HEK293T (cell line): ENCODE data around the gene ZBTB32.

Experiments used
- CTCF ChIA-PET: fragments of 350-600 bp; formaldehyde crosslinking; extraction: SDS; loops from one replicate; lab custom pipeline; 2021; ENCODE audit warnings: antibody characterized with exemption, inconsistent platforms; lab: Yijun Ruan, JAX
- POLR2A ChIA-PET: fragments of 350-600 bp; formaldehyde crosslinking; extraction: SDS; loops from one replicate; lab custom pipeline; 2020; ENCODE audit warnings: antibody characterized with exemption, inconsistent platforms; lab: Yijun Ruan, JAX
- DNase-seq: peaks from one replicate; pipeline ENCODE4 v3.0.0; 2012; ENCODE audit warnings: mixed read lengths; ENCODE audit errors: extremely low spot score
- ARNT ChIP-seq: fragments of 450-650 bp; IDR thresholded peaks from 2 replicates; pipeline ENCODE4 v1.6.1; 2017; ENCODE audit warnings: mild to moderate bottlenecking
- BHLHE40 ChIP-seq: fragments of 450-650 bp; IDR thresholded peaks from 2 replicates; pipeline ENCODE4 v1.6.1; 2016; ENCODE audit warnings: mild to moderate bottlenecking, moderate library complexity, borderline replicate concordance
- CTBP1 ChIP-seq: fragments of 450-650 bp; IDR thresholded peaks from 2 replicates; pipeline ENCODE4 v1.6.1; 2016; ENCODE audit warnings: borderline replicate concordance
- ELF4 ChIP-seq: fragments of 450-650 bp; IDR thresholded peaks from 2 replicates; pipeline ENCODE4 v1.6.1; 2017; ENCODE audit warnings: antibody characterized with exemption
- FOXA1 ChIP-seq: fragments of 450-650 bp; IDR thresholded peaks from 2 replicates; pipeline ENCODE4 v1.6.1; 2016; ENCODE audit warnings: mild to moderate bottlenecking
- FOXK2 ChIP-seq: fragments of 450-650 bp; IDR thresholded peaks from 2 replicates; pipeline ENCODE4 v1.6.1; 2016; ENCODE audit warnings: mild to moderate bottlenecking
- FOXM1 ChIP-seq: fragments of 450-650 bp; IDR thresholded peaks from 2 replicates; pipeline ENCODE4 v1.6.1; 2017; ENCODE audit warnings: mild to moderate bottlenecking, borderline replicate concordance
- HDGF ChIP-seq: fragments of 450-650 bp; IDR thresholded peaks from 2 replicates; pipeline ENCODE4 v1.6.1; 2017; ENCODE audit warnings: antibody characterized with exemption, borderline replicate concordance
- L3MBTL2 ChIP-seq: fragments of 450-650 bp; conservative IDR thresholded peaks from 2 replicates; pipeline ENCODE4 v1.6.1; 2016; ENCODE audit warnings: mild to moderate bottlenecking
- LEF1 ChIP-seq: fragments of 450-650 bp; IDR thresholded peaks from 2 replicates; pipeline ENCODE4 v1.6.1; 2017; ENCODE audit warnings: mild to moderate bottlenecking, borderline replicate concordance
- NFRKB ChIP-seq: fragments of 450-650 bp; IDR thresholded peaks from 2 replicates; pipeline ENCODE4 v1.6.1; 2016; ENCODE audit warnings: mild to moderate bottlenecking, moderate library complexity
- SP1 ChIP-seq: fragments of 450-650 bp; IDR thresholded peaks from 2 replicates; pipeline ENCODE4 v1.6.1; 2017
- SUZ12 ChIP-seq: fragments of 450-650 bp; IDR thresholded peaks from 2 replicates; pipeline ENCODE4 v1.6.1; 2016; ENCODE audit warnings: mild to moderate bottlenecking
- TARDBP ChIP-seq: fragments of 450-650 bp; IDR thresholded peaks from 2 replicates; pipeline ENCODE4 v1.6.1; 2016
- ZNF384 ChIP-seq: fragments of 450-650 bp; IDR thresholded peaks from 2 replicates; pipeline ENCODE4 v1.6.1; 2016
- TF ChIP-seq, protein P1 (sequence below): fragments of 450-650 bp; IDR thresholded peaks from 2 replicates; pipeline ENCODE4 v1.6.1; 2016

ZBTB32 gene

GRCh38 chr19:35755550-35756376 is 51.4 kb downstream of the ZBTB32 start:
- POLR2A ChIA-PET: interaction anchor here (2.5 kb wide), 1 partner anchor 11 kb away, joined by 18 read pairs; the partner anchor contains the start of genes PSENEN and U2AF1L4
- TF ChIP-seq FOXA1 (no peak), ZNF384 (no peak), SP1 (no peak)
- CTCF ChIA-PET: no interaction called here
- no peak for DNase-seq

DNA sequence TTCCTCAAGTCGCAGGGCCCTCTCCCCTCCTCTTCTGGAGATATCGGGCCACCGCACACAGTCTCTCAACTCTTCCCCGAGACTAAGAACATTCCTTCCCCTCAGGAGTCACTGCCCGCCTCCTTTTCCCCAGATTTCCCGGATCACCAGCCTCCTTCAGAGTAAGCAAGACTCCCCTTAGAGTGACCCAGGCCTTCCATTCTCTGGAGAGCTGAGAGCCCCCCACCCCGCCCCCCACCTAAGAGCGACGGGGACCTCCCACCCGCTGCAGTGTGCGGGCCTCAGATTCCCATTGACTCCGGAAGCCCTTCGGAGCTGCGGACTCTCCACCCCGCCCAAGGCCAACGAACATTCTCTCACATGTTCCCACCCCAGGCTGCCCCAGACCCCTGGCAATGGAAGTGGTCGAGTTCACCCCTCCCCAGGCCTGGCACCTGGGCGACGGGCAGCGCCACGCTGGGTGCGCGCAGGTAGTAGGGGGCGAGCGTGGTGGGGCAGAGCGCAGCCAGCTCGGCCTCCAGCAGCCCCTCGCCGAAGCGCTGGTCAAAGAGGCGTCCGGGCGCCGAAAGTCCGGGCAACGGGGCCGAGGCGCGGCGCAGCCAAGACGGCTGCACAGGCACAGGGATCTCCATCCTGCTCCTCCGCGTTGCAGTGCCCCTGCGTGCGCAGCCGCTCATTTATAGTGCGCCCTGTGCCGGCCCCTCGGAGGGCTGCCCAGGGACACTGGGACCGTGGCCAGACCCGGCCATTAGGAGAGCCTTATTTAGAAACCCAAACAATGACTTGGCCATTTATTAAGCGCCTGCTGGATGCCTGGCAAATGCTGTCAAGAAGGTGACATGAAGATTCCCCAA is 52.2 kb downstream of the ZBTB32 start, which contains the start of gene HSPB6:
Gene HSPB6 (minus strand): TSS at position 653 of the 854 bp plus-strand sequence. CDS start 21 bp downstream, at position 632.
- DNase-seq: no peak
- TF ChIP-seq CTBP1 (no peak), ZNF384 (no peak), ELF4 (no peak), LEF1 (no peak), NFRKB (no peak), FOXK2 (no peak), FOXA1 (no peak), SUZ12 (no peak), FOXM1 (no peak), L3MBTL2 (no peak), ARNT (no peak), SP1 (no peak), TARDBP (no peak), HDGF (no peak)
- TF ChIP-seq, protein P1, sequence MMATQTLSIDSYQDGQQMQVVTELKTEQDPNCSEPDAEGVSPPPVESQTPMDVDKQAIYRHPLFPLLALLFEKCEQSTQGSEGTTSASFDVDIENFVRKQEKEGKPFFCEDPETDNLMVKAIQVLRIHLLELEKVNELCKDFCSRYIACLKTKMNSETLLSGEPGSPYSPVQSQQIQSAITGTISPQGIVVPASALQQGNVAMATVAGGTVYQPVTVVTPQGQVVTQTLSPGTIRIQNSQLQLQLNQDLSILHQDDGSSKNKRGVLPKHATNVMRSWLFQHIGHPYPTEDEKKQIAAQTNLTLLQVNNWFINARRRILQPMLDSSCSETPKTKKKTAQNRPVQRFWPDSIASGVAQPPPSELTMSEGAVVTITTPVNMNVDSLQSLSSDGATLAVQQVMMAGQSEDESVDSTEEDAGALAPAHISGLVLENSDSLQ: no peak
- ChIA-PET POLR2A (interaction anchor here (1.3 to 2.5 kb wide), 5 partner anchors 9 to 54 kb away, joined by 3 to 33 read pairs (median 8); partner anchors contain the start of genes LIN37, PSENEN and U2AF1L4), CTCF (interaction anchor here (1.0 kb wide), 1 partner anchor 16 kb away, joined by 3 read pairs; no protein-coding TSS in a partner anchor)

DNA sequence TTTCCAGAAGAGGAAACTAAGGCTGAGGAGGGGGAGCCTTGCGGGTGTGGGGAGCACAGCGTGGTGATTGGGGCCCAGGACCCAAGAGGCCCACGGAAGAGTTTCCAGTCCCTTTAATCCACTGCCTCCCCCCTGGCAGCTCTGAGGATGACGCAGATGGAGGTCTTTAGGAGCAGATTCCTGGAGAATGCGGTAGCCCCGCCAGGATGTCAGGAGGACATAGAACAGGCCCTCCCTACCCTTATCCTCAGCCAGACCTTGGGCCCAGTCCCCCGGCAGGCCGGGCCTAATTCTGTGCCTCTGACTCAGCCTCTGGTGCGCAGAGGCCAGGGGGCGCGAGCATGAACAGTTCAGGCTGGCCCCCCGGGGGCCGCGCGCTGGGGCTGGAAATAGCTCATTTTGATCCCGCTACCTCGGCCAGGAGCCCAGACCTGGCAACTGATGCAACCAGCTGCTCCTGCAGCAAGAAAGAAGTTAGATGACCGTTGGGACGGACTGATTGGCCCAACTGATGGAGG is 52.9 kb downstream of the ZBTB32 start:
- ChIA-PET CTCF (interaction anchor here (1.0 kb wide), 1 partner anchor 17 kb away, joined by 3 read pairs; no protein-coding TSS in a partner anchor), POLR2A (interaction anchor here (1.3 to 2.5 kb wide), 5 partner anchors 9 to 55 kb away, joined by 3 to 33 read pairs (median 8); partner anchors contain the start of genes LIN37, PSENEN and U2AF1L4)
- TF ChIP-seq HDGF: no peak
- no peak for TF ChIP-seq L3MBTL2
- TF ChIP-seq SUZ12: no peak
- no peak for TF ChIP-seq BHLHE40
- TF ChIP-seq ELF4: no peak
- no peak for TF ChIP-seq TARDBP
- no peak for TF ChIP-seq CTBP1
- TF ChIP-seq LEF1: no peak
- TF ChIP-seq SP1: no peak
- TF ChIP-seq, protein P1: no peak
- TF ChIP-seq ARNT: no peak
- TF ChIP-seq NFRKB: no peak
- TF ChIP-seq FOXM1: no peak
- TF ChIP-seq ZNF384: no peak
- no peak for TF ChIP-seq FOXA1
- TF ChIP-seq FOXK2: no peak
- peak; percentile 39 for DNase-seq

DNA sequence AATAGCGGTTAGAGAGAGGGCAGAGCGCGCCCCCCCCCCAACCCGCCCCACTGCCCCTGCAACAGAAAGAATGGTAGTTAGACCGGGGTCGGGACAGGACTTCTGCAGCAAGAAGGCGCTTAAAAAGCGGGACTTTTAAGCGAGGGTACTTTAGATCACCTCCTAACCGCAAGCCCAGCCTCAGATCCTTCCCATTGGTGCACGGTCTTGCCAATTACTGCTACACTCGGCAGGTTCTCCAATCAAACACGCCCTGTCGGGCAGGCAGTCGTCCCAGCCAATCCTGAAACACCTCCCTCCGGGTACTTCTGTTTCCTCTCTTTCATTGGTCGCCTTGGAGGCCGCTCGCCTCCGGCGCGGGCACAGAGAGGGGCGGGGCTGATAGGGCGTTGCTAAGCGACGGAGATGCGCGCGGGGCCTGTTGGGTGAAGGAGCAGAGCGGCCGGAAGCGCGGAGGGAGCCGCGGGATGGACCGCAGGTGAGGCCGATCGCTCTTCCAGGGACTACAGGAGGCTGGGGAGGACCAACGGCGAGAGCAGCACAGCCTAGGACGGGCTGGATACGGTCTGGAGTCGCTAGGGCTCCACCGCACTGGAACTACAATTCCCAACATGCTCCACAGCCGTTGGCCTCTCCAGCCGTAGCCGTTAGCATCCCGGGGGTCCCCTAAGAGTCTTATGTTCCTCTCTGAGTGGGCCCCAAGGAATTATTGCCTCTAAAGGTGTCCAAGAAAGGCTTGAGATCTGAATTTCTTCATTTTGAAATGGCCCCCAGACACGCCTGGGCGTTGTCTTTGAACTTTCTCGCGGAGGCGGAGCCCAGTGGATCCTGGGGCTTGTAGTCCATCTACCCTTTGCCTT is 53.6 kb downstream of the ZBTB32 start, which contains the start of gene PROSER3:
Gene PROSER3 (plus strand): TSS at position 428 of the 860 bp plus-strand sequence. CDS start 40 bp downstream, at position 468.
- TF ChIP-seq, protein P1: peak; percentile 99
- TF ChIP-seq ELF4 (peak; percentile 34), LEF1 (0 out of 2 replicates have a peak, but pooled peaks have one; percentile 25), L3MBTL2 (peak; percentile 26; the same call in 1 of the 2 replicates), ARNT (no peak)
- DNase-seq: peak; percentile 97
- ChIA-PET POLR2A (interaction anchor here (1.3 to 2.5 kb wide), 5 partner anchors 10 to 56 kb away, joined by 3 to 33 read pairs (median 8); partner anchors contain the start of genes LIN37, PSENEN and U2AF1L4), CTCF (interaction anchor here (1.0 kb wide), 1 partner anchor 17 kb away, joined by 3 read pairs; no protein-coding TSS in a partner anchor)

GRCh38 chr19:35759697-35760096 is 55.3 kb downstream of the ZBTB32 start:
- DNase-seq: no peak
- CTCF ChIA-PET: no interaction called here
- TF ChIP-seq CTBP1 (no peak), TARDBP (no peak), HDGF (no peak), BHLHE40 (no peak)
- POLR2A ChIA-PET: interaction anchor here (1.1 kb wide), 1 partner anchor 12 kb away, joined by 3 read pairs; the partner anchor contains the start of gene LIN37
